ENCODE measurements around the gene KCNG2. TPM values are rescaled to one million over a fixed set of nuclear protein-coding genes. Genes with fewer than 3 reads are reported as not detected.

The KCNG2 gene
- total RNA-seq, 1 donor, result not detected

DNA sequence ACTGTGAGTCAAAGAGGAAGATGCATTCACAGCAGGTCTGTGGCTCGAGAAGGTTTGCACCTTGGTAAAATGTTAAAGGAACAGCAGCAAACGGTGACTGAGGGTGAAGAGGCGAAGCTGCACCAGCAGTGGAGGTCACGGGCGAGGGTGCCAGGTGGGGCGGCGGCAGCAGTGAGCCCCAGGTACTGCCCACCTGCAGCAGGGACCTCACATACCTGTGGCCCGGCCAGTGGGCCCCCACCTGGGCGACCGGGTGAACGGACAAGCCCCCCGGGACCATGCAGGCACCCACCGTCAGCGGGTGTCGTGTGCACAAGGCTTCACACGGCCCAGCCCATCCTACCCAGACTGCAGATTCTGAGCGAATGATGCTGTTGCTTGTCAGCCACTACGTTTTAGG is 23.6 kb upstream of the KCNG2 start:
- Histone ChIP-seq H3K9me3 (ENCODE audit: low read depth, low read length) (no peaks in the 10 kb centered on the region), H3K27me3 (ENCODE audit: insufficient read depth, low read length) (peaks cover 21% of the 10 kb centered on the region), H4K20me1 (ENCODE audit: insufficient read depth, low read length) (no peaks in the 10 kb centered on the region), H2AFZ (ENCODE audit: low read length) (no peak overlapping the region), H3K79me2 (ENCODE audit: insufficient read depth, low read length) (no peaks in the 10 kb centered on the region), H3K27ac (ENCODE audit: low read depth, low read length) (no peak overlapping the region), H3K36me3 (ENCODE audit: insufficient read depth, low read length) (no peaks in the 10 kb centered on the region), H3K4me2 (ENCODE audit: insufficient read depth, low read length) (no peak overlapping the region), H3K4me1 (ENCODE audit: insufficient read depth, low read length) (no peaks in the 10 kb centered on the region), H3K4me3 (ENCODE audit: insufficient read depth, low read length) (no peak overlapping the region)
- DNase-seq (ENCODE audit: insufficient read length, low spot score, missing footprints), result peak; percentile 81
- TF ChIP-seq, protein P1, sequence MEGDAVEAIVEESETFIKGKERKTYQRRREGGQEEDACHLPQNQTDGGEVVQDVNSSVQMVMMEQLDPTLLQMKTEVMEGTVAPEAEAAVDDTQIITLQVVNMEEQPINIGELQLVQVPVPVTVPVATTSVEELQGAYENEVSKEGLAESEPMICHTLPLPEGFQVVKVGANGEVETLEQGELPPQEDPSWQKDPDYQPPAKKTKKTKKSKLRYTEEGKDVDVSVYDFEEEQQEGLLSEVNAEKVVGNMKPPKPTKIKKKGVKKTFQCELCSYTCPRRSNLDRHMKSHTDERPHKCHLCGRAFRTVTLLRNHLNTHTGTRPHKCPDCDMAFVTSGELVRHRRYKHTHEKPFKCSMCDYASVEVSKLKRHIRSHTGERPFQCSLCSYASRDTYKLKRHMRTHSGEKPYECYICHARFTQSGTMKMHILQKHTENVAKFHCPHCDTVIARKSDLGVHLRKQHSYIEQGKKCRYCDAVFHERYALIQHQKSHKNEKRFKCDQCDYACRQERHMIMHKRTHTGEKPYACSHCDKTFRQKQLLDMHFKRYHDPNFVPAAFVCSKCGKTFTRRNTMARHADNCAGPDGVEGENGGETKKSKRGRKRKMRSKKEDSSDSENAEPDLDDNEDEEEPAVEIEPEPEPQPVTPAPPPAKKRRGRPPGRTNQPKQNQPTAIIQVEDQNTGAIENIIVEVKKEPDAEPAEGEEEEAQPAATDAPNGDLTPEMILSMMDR (IDR thresholded peaks at IDR 0.05; ENCODE audit: extremely low read depth, low read depth, low read length), result no peak

DNA sequence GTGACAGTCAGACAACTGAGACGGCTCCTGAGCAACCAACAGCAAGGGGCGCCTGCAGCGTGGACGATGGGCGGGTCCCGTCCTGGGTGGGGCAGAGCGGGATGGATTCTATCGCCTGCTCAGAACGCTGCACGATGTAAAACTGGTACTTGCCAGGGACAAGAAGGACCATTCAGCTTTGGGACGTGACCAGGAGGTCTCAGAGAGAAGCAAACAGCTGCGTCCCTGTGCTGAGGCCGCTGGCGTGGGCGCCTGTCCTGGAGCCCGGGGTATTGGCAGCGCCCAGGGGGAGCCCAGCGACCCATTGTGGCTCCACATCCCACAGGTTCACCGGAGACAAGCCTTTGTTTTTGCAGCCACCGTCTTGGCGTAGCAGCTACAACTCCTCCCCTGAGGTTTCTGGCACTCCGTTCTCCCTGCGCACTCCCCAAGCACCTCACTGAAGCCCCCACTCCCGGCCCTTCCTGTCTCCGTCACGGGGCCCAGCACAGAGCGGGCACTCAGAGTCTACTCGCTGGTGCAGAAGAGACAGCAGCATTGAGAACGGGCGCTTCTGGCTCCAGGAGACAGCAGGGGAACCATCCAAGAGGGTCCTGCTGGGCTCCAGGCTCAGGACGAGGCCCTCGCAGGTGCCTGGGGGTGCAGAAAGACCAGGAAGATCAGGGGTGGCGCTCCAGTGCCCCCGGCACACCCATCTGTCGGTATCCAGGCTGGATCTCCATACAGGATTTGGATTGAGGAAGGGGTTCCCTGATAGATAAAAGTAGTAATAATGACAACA is 22.1 kb upstream of the KCNG2 start:
- peaks cover 25% of the 10 kb centered on the region for H3K27me3 ChIP-seq (ENCODE audit: insufficient read depth, low read length)
- peak; percentile 83 for DNase-seq (ENCODE audit: insufficient read length, low spot score, missing footprints)
- TF ChIP-seq, protein P1 (IDR thresholded peaks at IDR 0.05; ENCODE audit: extremely low read depth, low read depth, low read length), result no peak
- H3K4me1 ChIP-seq (ENCODE audit: insufficient read depth, low read length), result no peaks in the 10 kb centered on the region
- no peak overlapping the region for H3K4me2 ChIP-seq (ENCODE audit: insufficient read depth, low read length)
- no peak overlapping the region for H2AFZ ChIP-seq (ENCODE audit: low read length)
- H4K20me1 ChIP-seq (ENCODE audit: insufficient read depth, low read length), result no peaks in the 10 kb centered on the region
- no peak overlapping the region for H3K27ac ChIP-seq (ENCODE audit: low read depth, low read length)
- no peak overlapping the region for H3K4me3 ChIP-seq (ENCODE audit: insufficient read depth, low read length)
- H3K79me2 ChIP-seq (ENCODE audit: insufficient read depth, low read length), result no peaks in the 10 kb centered on the region
- H3K9me3 ChIP-seq (ENCODE audit: low read depth, low read length), result no peaks in the 10 kb centered on the region
- H3K36me3 ChIP-seq (ENCODE audit: insufficient read depth, low read length), result no peaks in the 10 kb centered on the region

GRCh38 chr18:79776674-79777073 is 21.1 kb upstream of the KCNG2 start:
- Histone ChIP-seq H2AFZ (ENCODE audit: low read length) (no peak overlapping the region), H3K4me1 (ENCODE audit: insufficient read depth, low read length) (no peaks in the 10 kb centered on the region), H3K36me3 (ENCODE audit: insufficient read depth, low read length) (no peaks in the 10 kb centered on the region), H4K20me1 (ENCODE audit: insufficient read depth, low read length) (no peaks in the 10 kb centered on the region), H3K27ac (ENCODE audit: low read depth, low read length) (no peak overlapping the region), H3K4me3 (ENCODE audit: insufficient read depth, low read length) (no peak overlapping the region), H3K9me3 (ENCODE audit: low read depth, low read length) (no peaks in the 10 kb centered on the region), H3K79me2 (ENCODE audit: insufficient read depth, low read length) (no peaks in the 10 kb centered on the region), H3K4me2 (ENCODE audit: insufficient read depth, low read length) (no peak overlapping the region), H3K27me3 (ENCODE audit: insufficient read depth, low read length) (peaks cover 25% of the 10 kb centered on the region)
- peak; percentile 69 for DNase-seq (ENCODE audit: insufficient read length, low spot score, missing footprints)
- TF ChIP-seq, protein P1 (IDR thresholded peaks at IDR 0.05; ENCODE audit: extremely low read depth, low read depth, low read length), result no peak

DNA sequence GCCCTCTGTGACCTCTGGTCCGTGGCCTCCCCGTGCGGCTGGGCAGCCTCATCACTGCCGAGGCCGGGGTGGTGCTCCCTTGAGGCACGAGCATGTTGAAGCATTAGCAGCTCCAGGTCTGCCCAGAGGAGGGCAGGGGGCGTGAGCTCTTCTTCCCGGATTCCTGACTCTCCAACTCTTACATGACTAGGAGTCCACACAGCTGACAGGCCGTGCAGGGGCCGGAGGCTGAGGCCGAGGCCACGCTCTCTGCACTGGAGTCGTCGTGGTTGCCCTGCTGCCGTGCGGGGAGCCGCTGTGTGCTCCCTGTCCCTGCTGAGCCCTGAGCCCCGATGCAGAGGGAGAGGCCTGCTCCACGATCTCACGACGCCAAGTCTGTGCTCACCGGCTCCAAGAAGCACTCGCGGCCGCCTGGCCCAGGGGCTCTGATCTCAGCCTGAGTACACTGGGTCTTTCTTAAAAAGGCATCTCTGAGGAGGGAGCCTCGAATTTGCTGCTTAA is 19.4 kb upstream of the KCNG2 start:
- peak; percentile 85 for DNase-seq (ENCODE audit: insufficient read length, low spot score, missing footprints)
- H3K27me3 ChIP-seq (ENCODE audit: insufficient read depth, low read length), result peaks cover 25% of the 10 kb centered on the region

More for the DNA sequence above, 19.4 kb upstream of the KCNG2 start:
- Histone ChIP-seq H4K20me1 (ENCODE audit: insufficient read depth, low read length) (no peaks in the 10 kb centered on the region), H3K4me3 (ENCODE audit: insufficient read depth, low read length) (no peak overlapping the region), H3K79me2 (ENCODE audit: insufficient read depth, low read length) (no peaks in the 10 kb centered on the region), H3K4me2 (ENCODE audit: insufficient read depth, low read length) (no peak overlapping the region), H2AFZ (ENCODE audit: low read length) (no peak overlapping the region), H3K4me1 (ENCODE audit: insufficient read depth, low read length) (no peaks in the 10 kb centered on the region), H3K9me3 (ENCODE audit: low read depth, low read length) (no peaks in the 10 kb centered on the region), H3K27ac (ENCODE audit: low read depth, low read length) (no peak overlapping the region), H3K36me3 (ENCODE audit: insufficient read depth, low read length) (no peaks in the 10 kb centered on the region)
- TF ChIP-seq, protein P1 (IDR thresholded peaks at IDR 0.05; ENCODE audit: extremely low read depth, low read depth, low read length), result no peak
